H1 (cell line): ENCODE data around the gene MIB2. TPM values are rescaled to one million over a fixed set of nuclear protein-coding genes. Genes with fewer than 3 reads are reported as not detected.

ENCODE experiments used
- CTCF ChIA-PET: fragments of 300-600 bp; sonication (Branson Sonifier 250); formaldehyde crosslinking; loops from one replicate; lab custom pipeline; 2021; ENCODE audit not compliant: partially characterized antibody; lab: Charles Lee
- POLR2A ChIA-PET: fragments of 300-600 bp; sonication (Branson Sonifier 250); formaldehyde crosslinking; loops from one replicate; lab custom pipeline; 2021; ENCODE audit warnings: inconsistent platforms; ENCODE audit not compliant: partially characterized antibody; lab: Charles Lee
- DNase-seq, 2 experiments: peaks; one replicate each; pipeline versions ENCODE4 v3.0.0 to v3.0.0-alpha.2; 2010 to 2022; ENCODE audit warnings: low spot score in 2 of 2, low read depth in 1 of 2, mixed read lengths in 1 of 2
- FAIRE-seq: peaks from 2 replicates; lab custom pipeline; 2011; peaks lifted over from hg19 to GRCh38; lab: Jason Lieb, UNC
- H2AFZ ChIP-seq: 2 replicates; pipeline ENCODE4 v1.8.1; 2012; ENCODE audit warnings: low read length, inconsistent platforms
- H2AK5ac ChIP-seq: 2 replicates; pipeline ENCODE4 v1.6.1; 2013; ENCODE audit warnings: low read depth, low read length
- H2BK120ac ChIP-seq: replicated peaks from 2 replicates; pipeline ENCODE3; 2013; ENCODE audit warnings: low read depth, low read length, inconsistent platforms
- H2BK12ac ChIP-seq: 2 replicates; pipeline ENCODE4 v1.6.1; 2013; ENCODE audit warnings: low read depth, low read length
- H2BK15ac ChIP-seq: 2 replicates; pipeline ENCODE4 v1.6.1; 2013; ENCODE audit warnings: low read length
- H2BK20ac ChIP-seq: 2 replicates; pipeline ENCODE4 v1.6.1; 2013; ENCODE audit warnings: low read length
- H2BK5ac ChIP-seq: 2 replicates; pipeline ENCODE4 v1.6.1; 2013; ENCODE audit warnings: low read depth, low read length
- H3K14ac ChIP-seq: 2 replicates; pipeline ENCODE4 v1.6.1; 2013; ENCODE audit warnings: inconsistent platforms; ENCODE audit not compliant: insufficient read length
- H3K18ac ChIP-seq: 2 replicates; pipeline ENCODE4 v1.6.1; 2013; ENCODE audit warnings: low read length; ENCODE audit errors: extremely low read depth
- H3K23ac ChIP-seq: 2 replicates; pipeline ENCODE4 v1.6.1; 2013; ENCODE audit warnings: inconsistent platforms; ENCODE audit not compliant: insufficient read length
- H3K23me2 ChIP-seq: 2 replicates; pipeline ENCODE4 v1.6.1; 2013; ENCODE audit warnings: low read depth, low read length
- H3K27ac ChIP-seq: 2 replicates; pipeline ENCODE4 v1.6.1; 2011; ENCODE audit warnings: low read depth, low read length, inconsistent platforms
- H3K27me3 ChIP-seq, 4 experiments: replicated peaks in 1 of 4; 1 replicate in 1 of 4; 2 replicates in 3 of 4; pipeline versions ENCODE4 v1.6.1 to v1.8.1; 2011 to 2013; ENCODE audit warnings: low read length in 3 of 4, mild to moderate bottlenecking in 3 of 4, inconsistent platforms in 2 of 4, mixed read lengths in 2 of 4, moderate library complexity in 1 of 4; ENCODE audit not compliant: control insufficient read depth in 3 of 4, insufficient read depth in 3 of 4; ENCODE audit errors: extremely low read depth in 1 of 4
- H3K36me3 ChIP-seq, 4 experiments: 2 replicates each; pipeline versions ENCODE4 v1.6.1 to v1.8.1; 2011 to 2013; ENCODE audit warnings: mild to moderate bottlenecking in 4 of 4, low read length in 3 of 4, moderate library complexity in 2 of 4, control low read depth in 1 of 4, inconsistent platforms in 1 of 4; ENCODE audit not compliant: insufficient read depth in 4 of 4, control insufficient read depth in 2 of 4
- H3K4ac ChIP-seq: replicated peaks from 2 replicates; pipeline ENCODE3; 2013; ENCODE audit warnings: low read length, low read depth, mixed read lengths, inconsistent platforms; ENCODE audit not compliant: insufficient read length
- H3K4me1 ChIP-seq, 4 experiments: replicated peaks in 1 of 4; 1 replicate in 1 of 4; 2 replicates in 3 of 4; pipeline versions ENCODE4 v1.6.1 to v1.8.1; 2011 to 2013; ENCODE audit warnings: low read length in 3 of 4, inconsistent platforms in 2 of 4, mixed read lengths in 1 of 4; ENCODE audit not compliant: insufficient read depth in 4 of 4, control insufficient read depth in 3 of 4
- H3K4me2 ChIP-seq, 2 experiments: 2 replicates each; pipeline versions ENCODE4 v1.6.1 to v1.8.1; 2011 to 2013; ENCODE audit warnings: low read depth in 2 of 2, low read length in 2 of 2, control low read depth in 1 of 2, inconsistent platforms in 1 of 2, mild to moderate bottlenecking in 1 of 2; ENCODE audit not compliant: insufficient read depth in 1 of 2
- H3K4me3 ChIP-seq, 4 experiments: fragments of 200-600, 300-600 bp in 1 of 4; sonication (generic), shearing (Covaris generic), sonication (Bioruptor Twin) in 1 of 4; 2 replicates each; pipeline versions ENCODE4 v1.5.1 to v1.8.1; 2011 to 2016; ENCODE audit warnings: low read length in 4 of 4, low read depth in 3 of 4, control low read depth in 2 of 4, inconsistent platforms in 2 of 4, mild to moderate bottlenecking in 2 of 4, mixed read lengths in 1 of 4, moderate library complexity in 1 of 4; ENCODE audit not compliant: insufficient read depth in 2 of 4; ENCODE audit errors: extremely low read depth in 1 of 4
- H3K56ac ChIP-seq: replicated peaks from 2 replicates; pipeline ENCODE3; 2013; ENCODE audit warnings: low read depth, mild to moderate bottlenecking, mixed read lengths, low read length, inconsistent platforms; ENCODE audit not compliant: insufficient read length
- H3K79me1 ChIP-seq: 2 replicates; pipeline ENCODE4 v1.6.1; 2013; ENCODE audit warnings: low read depth, low read length, control low read depth
- H3K79me2 ChIP-seq, 2 experiments: 2 replicates each; pipeline versions ENCODE4 v1.6.1 to v1.8.1; 2012 to 2013; ENCODE audit warnings: low read length in 2 of 2, mild to moderate bottlenecking in 2 of 2, inconsistent platforms in 1 of 2; ENCODE audit not compliant: insufficient read depth in 2 of 2, control insufficient read depth in 1 of 2
- H3K9ac ChIP-seq, 4 experiments: replicated peaks in 1 of 4; 1 replicate in 1 of 4; 2 replicates in 3 of 4; pipeline versions ENCODE4 v1.6.1 to v1.8.1; 2011 to 2013; ENCODE audit warnings: low read depth in 3 of 4, low read length in 3 of 4, control low read depth in 2 of 4, mild to moderate bottlenecking in 2 of 4, moderate library complexity in 2 of 4, inconsistent platforms in 1 of 4; ENCODE audit errors: extremely low read depth in 1 of 4
- H3K9me3 ChIP-seq, 2 experiments: 2 replicates each; pipeline versions ENCODE4 v1.6.1 to v1.8.1; 2012 to 2013; ENCODE audit warnings: mild to moderate bottlenecking in 2 of 2, moderate library complexity in 2 of 2, control low read depth in 1 of 2, inconsistent platforms in 1 of 2, low read depth in 1 of 2, low read length in 1 of 2, mixed read lengths in 1 of 2; ENCODE audit not compliant: insufficient read depth in 2 of 2
- H4K20me1 ChIP-seq, 2 experiments: replicated peaks in 1 of 2; 2 replicates each; pipeline versions ENCODE3 to v1.8.1; 2011 to 2013; ENCODE audit warnings: inconsistent platforms in 2 of 2, low read length in 2 of 2, mild to moderate bottlenecking in 1 of 2; ENCODE audit not compliant: insufficient read depth in 2 of 2, control insufficient read depth in 1 of 2
- H4K5ac ChIP-seq: 2 replicates; pipeline ENCODE4 v1.6.1; 2013; ENCODE audit warnings: low read length, low read depth, mixed read lengths, inconsistent platforms; ENCODE audit not compliant: insufficient read length
- H4K8ac ChIP-seq: 2 replicates; pipeline ENCODE4 v1.8.0; 2013; ENCODE audit warnings: mild to moderate bottlenecking, moderate library complexity, low read length, inconsistent platforms; ENCODE audit not compliant: insufficient read depth; ENCODE audit errors: extremely low read depth
- H4K91ac ChIP-seq: replicated peaks from 2 replicates; pipeline ENCODE3; 2013; ENCODE audit warnings: low read length, mixed read lengths, inconsistent platforms; ENCODE audit not compliant: insufficient read length
- CHD1 ChIP-seq: IDR thresholded peaks from 2 replicates; pipeline ENCODE4 v1.6.1; 2012; ENCODE audit warnings: low read depth, low read length, improper control_type of control experiment
- CTBP2 ChIP-seq: IDR thresholded peaks from 2 replicates; pipeline ENCODE4 v1.7.0; 2011; ENCODE audit warnings: borderline replicate concordance, mild to moderate bottlenecking, moderate library complexity, mixed read lengths, low read length; ENCODE audit not compliant: insufficient read depth, insufficient read length
- FOSL1 ChIP-seq: IDR thresholded peaks from 2 replicates; pipeline ENCODE4 v1.6.1; 2011; ENCODE audit warnings: mild to moderate bottlenecking, low read depth, low read length, moderate library complexity; ENCODE audit not compliant: insufficient read depth
- GABPA ChIP-seq: IDR thresholded peaks from 2 replicates; pipeline ENCODE4 v1.6.1; 2011; ENCODE audit warnings: mild to moderate bottlenecking, low read length, moderate library complexity, borderline replicate concordance; ENCODE audit not compliant: insufficient read depth
- MAFK ChIP-seq: IDR thresholded peaks from 2 replicates; pipeline ENCODE4 v1.6.1; 2012; ENCODE audit warnings: low read depth, mild to moderate bottlenecking, improper control_type of control experiment, low read length
- NANOG ChIP-seq: IDR thresholded peaks from 2 replicates; pipeline ENCODE4 v1.6.1; 2011; ENCODE audit warnings: low read length, low read depth, mild to moderate bottlenecking, inconsistent platforms; ENCODE audit not compliant: insufficient read depth, poor library complexity, severe bottlenecking
- PHF8 ChIP-seq: fragments of 200-600 bp; sonication (generic); conservative IDR thresholded peaks from 2 replicates; pipeline ENCODE4 v1.7.1; 2012; ENCODE audit warnings: low read depth, mild to moderate bottlenecking, inconsistent platforms, low read length, moderate library complexity
- RNF2 ChIP-seq: fragments of 200-900, 300-1000 bp; sonication (generic); IDR thresholded peaks from 2 replicates; pipeline ENCODE4 v1.7.1; 2016; ENCODE audit warnings: borderline replicate concordance, low read depth, mild to moderate bottlenecking, antibody characterized with exemption, low read length; ENCODE audit not compliant: poor library complexity, severe bottlenecking; ENCODE audit errors: missing control alignments
- SIN3A ChIP-seq, 2 experiments: IDR thresholded peaks in 1 of 2; conservative IDR thresholded peaks in 1 of 2; 2 replicates each; pipeline ENCODE4 v1.6.1; 2011 to 2012; ENCODE audit warnings: low read length in 2 of 2, improper control_type of control experiment in 1 of 2, low read depth in 1 of 2, mild to moderate bottlenecking in 1 of 2
- SP4 ChIP-seq: IDR thresholded peaks from 2 replicates; pipeline ENCODE4 v1.6.1; 2012; ENCODE audit warnings: low read length, inconsistent platforms
- TCF12 ChIP-seq: IDR thresholded peaks from 2 replicates; pipeline ENCODE4 v1.6.1; 2011; ENCODE audit warnings: low read depth, mild to moderate bottlenecking, low read length
- WGBS, 2 experiments: shearing (Covaris generic) in 1 of 2; methylation state at CpG; one replicate each; pipeline versions ENCODE4 v1.1.6 to v1.1.7; 2013 to 2015; ENCODE audit warnings: low lambda C conversion rate in 2 of 2, mixed read lengths in 2 of 2, inconsistent platforms in 1 of 2, low coverage in 1 of 2, missing lambda C conversion rate in 1 of 2; ENCODE audit not compliant: insufficient replicate concordance in 2 of 2, insufficient coverage in 1 of 2, insufficient read length in 1 of 2; ENCODE audit errors: extremely low coverage in 1 of 2, missing lambda C conversion rate in 1 of 2; 5-methylcytosine and 5-hydroxymethylcytosine counted together
- polyA plus RNA-seq, 7 experiments: library from polyadenylated mRNA; depleted of rRNA in 3 of 7; stranded (reverse) in 5 of 7; unstranded in 2 of 7; fragments of >200 nt in 5 of 7; fragments of 200-250 nt in 2 of 7; gene quantifications; 1 replicate in 5 of 7; 2 replicates in 1 of 7; 4 replicates in 1 of 7; pipeline versions ENCODE4 v1.2.1 to v1.2.3, GENCODE V29; 2011 to 2013; ENCODE audit warnings: missing spikeins in 2 of 7, mixed read lengths in 2 of 7
- total RNA-seq: library from RNA; stranded (reverse); fragmentation: NEBNext Ultra II Directional; extraction: Animal tissue kit (Norgen Biotek cat#: 25700); gene quantifications from 2 replicates; pipeline ENCODE4 v1.2.1, GENCODE V29; 2021
- TF ChIP-seq, protein P1 (sequence below): IDR thresholded peaks from 2 replicates; pipeline ENCODE4 v1.6.1; 2011; ENCODE audit warnings: low read length, improper control_type of control experiment

Gene MIB2
- total and polyA plus RNA-seq, 2 of the 8 experiments (the other 6 are each of a cell fraction or from before 2014, with no cell fraction given): 32.5 to 60.0 TPM

DNA sequence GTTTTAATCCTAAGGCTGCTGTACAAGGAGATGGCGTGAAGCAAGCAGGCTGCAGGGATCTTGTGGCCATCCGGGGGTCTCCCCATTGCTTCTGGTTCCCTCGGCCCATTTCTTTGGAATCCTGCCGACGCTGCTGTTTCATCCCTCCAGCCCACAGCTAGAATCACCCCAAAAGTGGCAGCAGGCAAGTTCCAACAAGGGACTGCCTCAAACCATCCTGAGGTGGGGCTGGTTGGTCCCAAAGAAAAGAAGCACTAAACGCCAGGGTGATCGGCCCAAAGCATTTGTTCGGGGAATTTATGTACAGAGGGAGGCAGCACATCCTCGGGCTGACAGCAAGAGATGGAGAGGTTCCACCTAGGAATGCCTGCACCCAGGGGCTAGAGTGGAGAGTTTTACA is 4.5 kb upstream of the MIB2 start:
- H3K9me3 ChIP-seq: no peaks in the 10 kb centered on the region
- H2BK20ac ChIP-seq: no peak overlapping the region
- POLR2A ChIA-PET: interaction anchor here (0.9 kb wide), 1 partner anchor 18 kb away, joined by 3 read pairs; no protein-coding TSS in a partner anchor
- 86% methylated on average over 9 of the region's 9 CpGs; no CpG with 5 or more reads in 1 of the 2 experiments for WGBS, 2 experiments
- H4K20me1 ChIP-seq: peaks cover 0 to 10% of the 10 kb centered on the region in 2 experiments
- FAIRE-seq (no peak), DNase-seq (no peak)
- H3K18ac ChIP-seq: no peak overlapping the region
- H3K56ac ChIP-seq: no peak overlapping the region
- H2BK15ac ChIP-seq: no peak overlapping the region
- H2AK5ac ChIP-seq: no peak overlapping the region
- H3K23ac ChIP-seq: no peak overlapping the region
- no peak overlapping the region for H3K27ac ChIP-seq
- H3K4me3 ChIP-seq: no peak overlapping the region
- H3K4me1 ChIP-seq: peaks cover 0 to 5% (median 2%) of the 10 kb centered on the region in 4 experiments; a peak in 2 of 7 replicates
- CTCF ChIA-PET: interaction anchor here (0.6 kb wide), 1 partner anchor 33 kb away, joined by 3 read pairs; no protein-coding TSS in a partner anchor
- H4K91ac ChIP-seq: no peak overlapping the region
- H2BK12ac ChIP-seq: no peak overlapping the region
- H3K14ac ChIP-seq: no peak overlapping the region
- no peak overlapping the region for H4K8ac ChIP-seq
- H3K79me1 ChIP-seq: peaks cover 3% of the 10 kb centered on the region
- no peak overlapping the region for H2BK5ac ChIP-seq
- H3K4ac ChIP-seq: no peak overlapping the region
- no peak overlapping the region for H3K9ac ChIP-seq
- H4K5ac ChIP-seq: no peak overlapping the region
- no peaks in the 10 kb centered on the region for H3K36me3 ChIP-seq
- H3K79me2 ChIP-seq: peaks cover 0 to 13% of the 10 kb centered on the region in 2 experiments; a peak in 2 of 4 replicates
- H2BK120ac ChIP-seq: no peak overlapping the region
- peaks cover 2% of the 10 kb centered on the region; the same call in 1 of the 2 replicates for H3K23me2 ChIP-seq
- no peaks in the 10 kb centered on the region for H3K27me3 ChIP-seq
- no peak overlapping the region for H3K4me2 ChIP-seq
- no peak overlapping the region for H2AFZ ChIP-seq
- no peak for TF ChIP-seq CTBP2
- TF ChIP-seq CHD1: no peak
- TF ChIP-seq, protein P1, sequence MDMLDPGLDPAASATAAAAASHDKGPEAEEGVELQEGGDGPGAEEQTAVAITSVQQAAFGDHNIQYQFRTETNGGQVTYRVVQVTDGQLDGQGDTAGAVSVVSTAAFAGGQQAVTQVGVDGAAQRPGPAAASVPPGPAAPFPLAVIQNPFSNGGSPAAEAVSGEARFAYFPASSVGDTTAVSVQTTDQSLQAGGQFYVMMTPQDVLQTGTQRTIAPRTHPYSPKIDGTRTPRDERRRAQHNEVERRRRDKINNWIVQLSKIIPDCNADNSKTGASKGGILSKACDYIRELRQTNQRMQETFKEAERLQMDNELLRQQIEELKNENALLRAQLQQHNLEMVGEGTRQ: no peak
- TF ChIP-seq FOSL1: no peak
- no peak for TF ChIP-seq NANOG
- TF ChIP-seq PHF8: no peak
- TF ChIP-seq SP4: no peak
- no peak for TF ChIP-seq SIN3A (conservative IDR thresholded peaks at IDR 0.05 in 1 of 2, IDR thresholded peaks at IDR 0.05 in 1 of 2; ENCODE audit: low read depth in 1 of 2, low read length in 2 of 2)
- no peak for TF ChIP-seq MAFK
- TF ChIP-seq TCF12: no peak
- TF ChIP-seq GABPA: no peak
- TF ChIP-seq RNF2: no peak
